IPS-18c (cell line): ENCODE results near the gene STARD13.
"Not testable (repeated sequence)": the region's sequence is repeated elsewhere in the genome, so short reads cannot be mapped to it uniquely, and the experiment has no call there.

Experiments
- H3K4me3 ChIP-seq: 2 replicates; pipeline ENCODE4 v1.7.0; 2013; ENCODE audit warnings: low read depth, mild to moderate bottlenecking, low read length, moderate library complexity; ENCODE audit not compliant: insufficient read depth
- H3K9me3 ChIP-seq: one replicate; pipeline ENCODE4 v1.6.1; 2013; ENCODE audit warnings: mild to moderate bottlenecking, low read length, moderate library complexity; ENCODE audit not compliant: control insufficient read depth, insufficient read depth

The STARD13 gene

GRCh38 chr13:33245505-33246158, 39.9 kb downstream of the STARD13 start:
- Histone ChIP-seq H3K9me3 (peaks cover 4% of the 10 kb centered on the region), H3K4me3 (no peak overlapping the region)

- Histone ChIP-seq H3K4me3 (no peak overlapping the region), H3K9me3 (peaks cover 4% of the 10 kb centered on the region)
Observed at GRCh38 chr13:33244907-33245287, 40.7 kb downstream of the STARD13 start.

GRCh38 chr13:33244210-33244906, 41.2 kb downstream of the STARD13 start:
- no peak overlapping the region for H3K4me3 ChIP-seq
- H3K9me3 ChIP-seq, result peaks cover 4% of the 10 kb centered on the region

GRCh38 chr13:33242984-33243617, 42.5 kb downstream of the STARD13 start:
- Histone ChIP-seq H3K4me3 (no peak overlapping the region), H3K9me3 (peaks cover 4% of the 10 kb centered on the region)

- H3K4me3 ChIP-seq, H3K9me3 ChIP-seq: not testable (repeated sequence)
Observed at GRCh38 chr13:33242372-33242771, 43.2 kb downstream of the STARD13 start.

GRCh38 chr13:33236021-33236420, 49.5 kb downstream of the STARD13 start:
- no peaks in the 10 kb centered on the region for H3K9me3 ChIP-seq
- no peak overlapping the region for H3K4me3 ChIP-seq

GRCh38 chr13:33235564-33235963, 50.0 kb downstream of the STARD13 start:
- no peak overlapping the region for H3K4me3 ChIP-seq
- H3K9me3 ChIP-seq, result no peaks in the 10 kb centered on the region

GRCh38 chr13:33235078-33235477, 50.5 kb downstream of the STARD13 start:
- Histone ChIP-seq H3K4me3 (no peak overlapping the region), H3K9me3 (no peaks in the 10 kb centered on the region)

GRCh38 chr13:33233547-33233946, 52.0 kb downstream of the STARD13 start:
- Histone ChIP-seq H3K9me3 (no peaks in the 10 kb centered on the region), H3K4me3 (no peak overlapping the region)

- H3K9me3 ChIP-seq, result no peaks in the 10 kb centered on the region
- H3K4me3 ChIP-seq, result no peak overlapping the region
Observed at GRCh38 chr13:33232883-33233282, 52.7 kb downstream of the STARD13 start.

GRCh38 chr13:33231339-33231738, 54.2 kb downstream of the STARD13 start:
- H3K4me3 ChIP-seq, result no peak overlapping the region
- no peaks in the 10 kb centered on the region for H3K9me3 ChIP-seq

- H3K4me3 ChIP-seq, result no peak overlapping the region
- no peaks in the 10 kb centered on the region for H3K9me3 ChIP-seq
Observed at GRCh38 chr13:33230178-33230881, 55.2 kb downstream of the STARD13 start.

GRCh38 chr13:33229446-33230177, 55.9 kb downstream of the STARD13 start:
- H3K4me3 ChIP-seq, result no peak overlapping the region
- H3K9me3 ChIP-seq, result no peaks in the 10 kb centered on the region

- H3K4me3 ChIP-seq, result no peak overlapping the region
- no peaks in the 10 kb centered on the region for H3K9me3 ChIP-seq
Observed at GRCh38 chr13:33228648-33229445, 56.7 kb downstream of the STARD13 start.

GRCh38 chr13:33227927-33228647, 57.5 kb downstream of the STARD13 start:
- Histone ChIP-seq H3K4me3 (no peak overlapping the region), H3K9me3 (no peaks in the 10 kb centered on the region)

- Histone ChIP-seq H3K9me3 (no peaks in the 10 kb centered on the region), H3K4me3 (no peak overlapping the region)
Observed at GRCh38 chr13:33224686-33225085, 60.9 kb downstream of the STARD13 start.
